HEK293 (cell line): Measurements from ENCODE around the gene ASTN2.

Experiments
- CTCF ChIA-PET: fragments of 350-600 bp; formaldehyde crosslinking; extraction: SDS; loops from one replicate; lab custom pipeline; 2021; ENCODE audit warnings: antibody characterized with exemption; lab: Yijun Ruan, JAX
- POLR2A ChIA-PET: fragments of 300-600 bp; formaldehyde crosslinking; extraction: SDS; loops from one replicate; lab custom pipeline; 2020; ENCODE audit warnings: antibody characterized with exemption, inconsistent platforms; lab: Yijun Ruan, JAX
- H3K27ac ChIP-seq: fragments of 200-500 bp; sonication (Bioruptor generic); 2 replicates; pipeline ENCODE4 v1.5.1; 2014; ENCODE audit warnings: low read depth, low read length, control low read depth, inconsistent platforms; ENCODE audit errors: extremely low read depth
- H3K36me3 ChIP-seq, 2 experiments: fragments of 200-500 bp in 1 of 2; sonication (Bioruptor generic) in 1 of 2; 1 replicate in 1 of 2; 2 replicates in 1 of 2; pipeline ENCODE4 v1.5.1; 2014 to 2017; ENCODE audit warnings: inconsistent platforms in 2 of 2, low read length in 2 of 2; ENCODE audit not compliant: control insufficient read depth in 2 of 2, insufficient read depth in 1 of 2
- H3K4me1 ChIP-seq: fragments of 200-500 bp; sonication (Bioruptor generic); 2 replicates; pipeline ENCODE4 v1.5.1; 2014; ENCODE audit warnings: mild to moderate bottlenecking, low read length, inconsistent platforms; ENCODE audit not compliant: control insufficient read depth, insufficient read depth
- H3K4me3 ChIP-seq: 2 replicates; pipeline ENCODE4 v1.5.1; 2011; ENCODE audit warnings: low read depth, mild to moderate bottlenecking, control low read depth, low read length, moderate library complexity
- H3K9me3 ChIP-seq: fragments of 200-500 bp; sonication (Bioruptor generic); 2 replicates; pipeline ENCODE4 v1.5.1; 2014; ENCODE audit warnings: low read depth, low read length, inconsistent platforms; ENCODE audit not compliant: control insufficient read depth, insufficient read depth
- AEBP2 ChIP-seq: fragments of 450-650 bp; formaldehyde crosslinking; IDR thresholded peaks from 2 replicates; pipeline ENCODE4 v1.5.1; 2016; ENCODE audit warnings: missing biosample characterization, missing genetic modification characterization, borderline replicate concordance
- FEZF1 ChIP-seq: fragments of 450-650 bp; formaldehyde crosslinking; IDR thresholded peaks from 2 replicates; pipeline ENCODE4 v1.5.1; 2016; ENCODE audit warnings: missing biosample characterization, missing genetic modification characterization
- GFI1B ChIP-seq: fragments of 450-650 bp; formaldehyde crosslinking; IDR thresholded peaks from 2 replicates; pipeline ENCODE4 v1.5.1; 2016; ENCODE audit warnings: missing biosample characterization, missing genetic modification characterization
- RBAK ChIP-seq: fragments of 450-650 bp; formaldehyde crosslinking; IDR thresholded peaks from 2 replicates; pipeline ENCODE4 v1.5.1; 2016; ENCODE audit warnings: missing biosample characterization, missing genetic modification characterization
- SETDB1 ChIP-seq: IDR thresholded peaks from one replicate; pipeline ENCODE4 v1.6.1; 2017; ENCODE audit warnings: mild to moderate bottlenecking, low read length, moderate library complexity, mixed read lengths; ENCODE audit not compliant: insufficient read length
- YY2 ChIP-seq: fragments of 450-650 bp; formaldehyde crosslinking; IDR thresholded peaks from 2 replicates; pipeline ENCODE4 v1.5.1; 2016; ENCODE audit warnings: missing biosample characterization, missing genetic modification characterization
- ZBTB48 ChIP-seq: fragments of 450-650 bp; formaldehyde crosslinking; IDR thresholded peaks from 2 replicates; pipeline ENCODE4 v1.5.1; 2016; ENCODE audit warnings: missing biosample characterization, missing genetic modification characterization
- ZFHX2 ChIP-seq: fragments of 450-650 bp; formaldehyde crosslinking; conservative IDR thresholded peaks from 2 replicates; pipeline ENCODE4 v1.5.1; 2016; ENCODE audit warnings: missing biosample characterization, missing genetic modification characterization
- ZIC2 ChIP-seq: fragments of 450-650 bp; formaldehyde crosslinking; IDR thresholded peaks from 2 replicates; pipeline ENCODE4 v1.5.1; 2016; ENCODE audit warnings: missing biosample characterization, missing genetic modification characterization
- ZNF157 ChIP-seq: fragments of 450-650 bp; formaldehyde crosslinking; IDR thresholded peaks from 2 replicates; pipeline ENCODE4 v1.5.1; 2016; ENCODE audit warnings: missing biosample characterization, missing genetic modification characterization
- ZNF175 ChIP-seq: fragments of 450-650 bp; formaldehyde crosslinking; IDR thresholded peaks from 2 replicates; pipeline ENCODE4 v1.5.1; 2016; ENCODE audit warnings: missing biosample characterization, missing genetic modification characterization
- ZNF211 ChIP-seq: fragments of 450-650 bp; formaldehyde crosslinking; IDR thresholded peaks from 2 replicates; pipeline ENCODE4 v1.5.1; 2016; ENCODE audit warnings: low read depth, missing biosample characterization, missing genetic modification characterization
- ZNF324 ChIP-seq: fragments of 450-650 bp; formaldehyde crosslinking; IDR thresholded peaks from 2 replicates; pipeline ENCODE4 v1.5.1; 2016; ENCODE audit warnings: missing biosample characterization, missing genetic modification characterization
- ZNF501 ChIP-seq: fragments of 450-650 bp; formaldehyde crosslinking; IDR thresholded peaks from 2 replicates; pipeline ENCODE4 v1.5.1; 2016; ENCODE audit warnings: missing biosample characterization, missing genetic modification characterization
- ZNF514 ChIP-seq: fragments of 450-650 bp; formaldehyde crosslinking; IDR thresholded peaks from 2 replicates; pipeline ENCODE4 v1.5.1; 2016; ENCODE audit warnings: missing biosample characterization, missing genetic modification characterization
- ZNF521 ChIP-seq: fragments of 450-650 bp; formaldehyde crosslinking; IDR thresholded peaks from 2 replicates; pipeline ENCODE4 v1.5.1; 2017; ENCODE audit warnings: missing biosample characterization, mild to moderate bottlenecking, missing genetic modification characterization
- ZNF529 ChIP-seq: fragments of 450-650 bp; formaldehyde crosslinking; IDR thresholded peaks from 2 replicates; pipeline ENCODE4 v1.5.1; 2017; ENCODE audit warnings: missing genetic modification characterization, missing biosample characterization; ENCODE audit not compliant: insufficient replicate concordance
- ZNF549 ChIP-seq: fragments of 450-650 bp; IDR thresholded peaks from 2 replicates; pipeline ENCODE4 v1.5.1; 2018; ENCODE audit warnings: missing biosample characterization, missing genetic modification characterization, mild to moderate bottlenecking, inconsistent platforms, moderate library complexity
- ZNF560 ChIP-seq: fragments of 450-650 bp; formaldehyde crosslinking; IDR thresholded peaks from 2 replicates; pipeline ENCODE4 v1.5.1; 2017; ENCODE audit warnings: missing biosample characterization, missing genetic modification characterization, borderline replicate concordance
- ZNF571 ChIP-seq: fragments of 450-650 bp; formaldehyde crosslinking; IDR thresholded peaks from 2 replicates; pipeline ENCODE4 v1.5.0; 2017; ENCODE audit warnings: missing biosample characterization, missing genetic modification characterization
- ZNF677 ChIP-seq: fragments of 450-650 bp; IDR thresholded peaks from 2 replicates; pipeline ENCODE4 v1.5.0; 2018; ENCODE audit warnings: missing biosample characterization, mild to moderate bottlenecking, missing genetic modification characterization, moderate library complexity
- ZNF843 ChIP-seq: fragments of 450-650 bp; formaldehyde crosslinking; IDR thresholded peaks from 2 replicates; pipeline ENCODE4 v1.5.1; 2016; ENCODE audit warnings: missing biosample characterization, missing genetic modification characterization

The ASTN2 gene

GRCh38 chr9:117258184-117258866 is 156.5 kb downstream of the ASTN2 start (continued):
- TF ChIP-seq ZIC2 (tag by site-specific recombination) = no peak
- TF ChIP-seq YY2 (tag by site-specific recombination) = no peak
- TF ChIP-seq ZNF514 (tag by site-specific recombination) = no peak
- TF ChIP-seq ZFHX2 (tag by site-specific recombination) = no peak
- TF ChIP-seq ZBTB48 (tag by site-specific recombination) = no peak
- no peak for TF ChIP-seq ZNF529
- TF ChIP-seq, all 188 proteins: peak for 0

GRCh38 chr9:117253261-117253660 is 161.6 kb downstream of the ASTN2 start:
- POLR2A ChIA-PET = no interaction called here
- TF ChIP-seq YY2 (tag by site-specific recombination) (no peak), SETDB1 (no peak), ZNF157 (tag by site-specific recombination) (no peak), ZNF324 (tag by site-specific recombination) (no peak)
- TF ChIP-seq, all 188 proteins: peak for 0
- Histone ChIP-seq H3K27ac (no peak overlapping the region), H3K4me3 (no peak overlapping the region), H3K36me3 (no peaks in the 10 kb centered on the region), H3K4me1 (no peaks in the 10 kb centered on the region), H3K9me3 (no peaks in the 10 kb centered on the region)
- CTCF ChIA-PET = no interaction called here

GRCh38 chr9:117250610-117251215 is 164.1 kb downstream of the ASTN2 start:
- Histone ChIP-seq H3K36me3 (no peaks in the 10 kb centered on the region), H3K9me3 (no peaks in the 10 kb centered on the region), H3K4me1 (no peaks in the 10 kb centered on the region), H3K4me3 (no peak overlapping the region), H3K27ac (no peak overlapping the region)
- ChIA-PET CTCF (no interaction called here), POLR2A (no interaction called here)
- TF ChIP-seq ZFHX2 (tag by site-specific recombination) (no peak), ZNF211 (no peak), AEBP2 (tag by site-specific recombination) (no peak), ZNF843 (tag by site-specific recombination) (no peak), GFI1B (tag by site-specific recombination) (no peak), ZNF175 (tag by site-specific recombination) (no peak), ZNF571 (tag by site-specific recombination) (no peak), ZNF549 (tag by site-specific recombination) (no peak), FEZF1 (tag by site-specific recombination) (no peak), ZNF514 (tag by site-specific recombination) (no peak), ZNF521 (tag by site-specific recombination) (no peak), ZNF677 (no peak), ZNF501 (tag by site-specific recombination) (no peak), RBAK (tag by site-specific recombination) (no peak), ZNF560 (no peak)
